Stimulated activated CD8-positive, alpha-beta memory T cell treated with anti-CD3 and anti-CD28 coated beads, Interleukin-12 subunit alpha, Interleukin-12 subunit beta, amount 100 ng/mL, for 24 hours (primary cell): ENCODE measurements around the gene DDN.

Experiments used
- DNase-seq: peaks from one replicate; pipeline ENCODE4 v3.0.0-alpha.2; 2020; ENCODE audit errors: extremely low read depth

DDN gene

GRCh38 chr12:48966177-48966895, 32.8 kb downstream of the DDN start:
- DNase-seq: no peak

- DNase-seq: no peak
Measured at GRCh38 chr12:48965298-48965838, 33.8 kb downstream of the DDN start.

GRCh38 chr12:48961801-48962200, 37.4 kb downstream of the DDN start:
- DNase-seq: no peak

GRCh38 chr12:48961331-48961730, 37.8 kb downstream of the DDN start:
- DNase-seq: no peak

GRCh38 chr12:48960834-48961233, 38.3 kb downstream of the DDN start:
- DNase-seq: no peak

- no peak for DNase-seq
Measured at GRCh38 chr12:48958049-48958388, 41.2 kb downstream of the DDN start.

- peak; percentile 75 for DNase-seq
Measured at GRCh38 chr12:48957141-48958048, 41.8 kb downstream of the DDN start, which contains the start of gene ARF3. Gene ARF3, minus strand, starts transcription at chr12:48957487. Its CDS starts 16,392 bp downstream, at chr12:48941095.

GRCh38 chr12:48956279-48957140, 42.7 kb downstream of the DDN start:
- no peak for DNase-seq

GRCh38 chr12:48954841-48955501, 44.2 kb downstream of the DDN start:
- DNase-seq: no peak

- no peak for DNase-seq
Measured at GRCh38 chr12:48954061-48954460, 45.1 kb downstream of the DDN start.

- no peak for DNase-seq
Measured at GRCh38 chr12:48952691-48953090, 46.5 kb downstream of the DDN start.

GRCh38 chr12:48947727-48948126, 51.4 kb downstream of the DDN start:
- no peak for DNase-seq

GRCh38 chr12:48946943-48947342, 52.2 kb downstream of the DDN start:
- no peak for DNase-seq

GRCh38 chr12:48946205-48946604, 53.0 kb downstream of the DDN start:
- DNase-seq: no peak
